ENCODE results near the gene SPACA9. TPM values are rescaled to one million over a fixed set of nuclear protein-coding genes. Genes with fewer than 3 reads are reported as not detected.

The SPACA9 gene
- total RNA-seq, result 5.4 TPM
- long read RNA-seq, partial matches to known transcripts, result 1 of 4 reads
- long read RNA-seq, other reads (novel, unspliced or antisense), result 3 of 4 reads

DNA sequence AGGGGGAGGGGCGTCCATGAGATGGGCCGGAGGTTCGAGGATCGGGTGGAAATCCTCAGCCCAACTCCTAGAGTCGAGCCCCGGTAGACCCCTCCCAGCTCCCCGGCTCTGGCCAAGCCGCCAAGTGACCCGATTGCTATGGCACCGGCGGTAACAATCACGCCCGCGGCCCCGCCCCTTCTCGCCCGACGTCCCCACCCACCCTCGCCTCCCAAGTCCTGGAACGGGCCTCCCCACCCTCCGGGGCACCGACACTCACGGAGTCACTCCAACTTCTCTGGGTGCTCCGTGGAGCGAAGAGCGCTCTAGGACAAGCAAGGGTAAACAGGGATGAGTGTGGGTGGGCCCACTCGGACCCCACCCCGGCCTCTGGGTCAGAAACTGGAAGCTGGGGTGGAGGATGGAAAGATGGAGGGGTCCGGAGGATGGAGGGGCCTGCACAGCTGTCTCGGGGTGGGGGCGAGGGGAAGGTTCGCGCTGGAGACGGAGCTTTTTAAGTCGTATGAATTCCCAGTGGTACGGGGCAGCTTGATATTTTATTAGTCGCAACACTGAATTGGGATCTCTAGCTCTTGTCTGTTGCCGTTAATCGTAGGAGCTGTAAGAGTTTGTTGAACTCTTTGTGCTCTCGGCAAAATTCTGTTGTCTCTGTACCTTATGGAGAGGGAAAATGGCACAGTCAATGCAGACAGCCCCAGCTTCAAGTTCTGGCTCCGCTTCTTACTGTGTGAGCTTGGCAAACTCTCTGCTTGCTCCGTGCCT, at the start of gene SPACA9:
SPACA9 (plus strand) TSS at position 204 of the 762 bp plus-strand sequence. CDS start 5,050 bp downstream, outside the sequence.
- DNase-seq (ENCODE audit: low spot score), result no peak
- intact Hi-C loops (cut with DNase I), result loop anchor here (5.0 kb wide), 1 partner anchor 207 kb away; the partner anchor contains the start of gene GTF3C4

- intact Hi-C loops (cut with DNase I), result no loop called here
- peak; percentile 31 for DNase-seq (ENCODE audit: low spot score)
Observed at GRCh38 chr9:132832171-132832881, 46.4 kb upstream of the SPACA9 start.

- peak; percentile 57 for DNase-seq (ENCODE audit: low spot score)
- intact Hi-C loops (cut with DNase I), result no loop called here
Observed at GRCh38 chr9:132833550-132834121, 45.1 kb upstream of the SPACA9 start.

DNA sequence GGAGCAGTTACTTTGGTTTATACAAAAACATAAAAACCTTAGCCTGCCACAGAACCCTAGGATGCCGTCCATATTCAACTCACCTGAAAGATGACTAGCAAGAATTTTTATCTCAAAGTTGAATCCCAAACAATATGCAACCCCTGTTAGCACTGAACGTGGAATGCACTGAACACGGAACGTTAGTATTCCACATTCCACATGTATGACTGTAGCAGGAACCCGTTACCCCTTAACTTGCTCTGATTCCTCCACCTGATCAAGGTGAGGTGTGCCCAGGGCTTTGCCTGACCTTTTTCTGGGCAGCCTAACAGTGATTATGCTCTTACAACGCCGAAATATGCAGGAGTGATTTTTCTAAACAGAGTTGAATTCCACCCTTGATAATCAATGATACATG, 44.4 kb upstream of the SPACA9 start:
- DNase-seq (ENCODE audit: low spot score), result no peak
- intact Hi-C loops (cut with DNase I), result no loop called here

GRCh38 chr9:132837501-132838286, 41.0 kb upstream of the SPACA9 start:
- intact Hi-C loops (cut with DNase I), result no loop called here
- DNase-seq (ENCODE audit: low spot score), result peak; percentile 27

- intact Hi-C loops (cut with DNase I), result no loop called here
- peak; percentile 27 for DNase-seq (ENCODE audit: low spot score)
Observed at GRCh38 chr9:132838291-132838690, 40.4 kb upstream of the SPACA9 start.

DNA sequence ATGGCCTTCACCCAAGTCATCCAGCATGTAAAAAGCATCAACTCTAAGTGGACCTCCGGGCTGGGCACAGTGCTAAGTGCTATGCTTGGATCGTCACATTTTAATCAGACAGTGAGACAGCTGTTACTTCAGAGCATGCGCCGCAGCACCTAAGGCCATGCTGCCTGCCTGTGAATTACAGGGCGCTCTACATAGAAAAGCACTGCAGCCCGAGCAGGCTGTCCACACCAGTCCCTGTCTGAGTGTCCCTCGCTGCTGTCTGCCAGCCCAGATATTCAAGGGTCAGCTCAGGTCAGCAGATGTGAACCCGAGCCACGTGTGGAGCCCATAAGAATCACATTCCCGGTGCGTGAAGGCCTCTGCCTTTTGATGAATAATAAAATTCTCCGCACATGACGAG, 37.7 kb upstream of the SPACA9 start:
- intact Hi-C loops (cut with DNase I), result no loop called here
- no peak for DNase-seq (ENCODE audit: low spot score)

GRCh38 chr9:132842124-132843044, 36.3 kb upstream of the SPACA9 start:
- DNase-seq (ENCODE audit: low spot score), result no peak
- intact Hi-C loops (cut with DNase I), result no loop called here

- intact Hi-C loops (cut with DNase I), result no loop called here
- no peak for DNase-seq (ENCODE audit: low spot score)
Observed at GRCh38 chr9:132846109-132846917, 32.4 kb upstream of the SPACA9 start.

DNA sequence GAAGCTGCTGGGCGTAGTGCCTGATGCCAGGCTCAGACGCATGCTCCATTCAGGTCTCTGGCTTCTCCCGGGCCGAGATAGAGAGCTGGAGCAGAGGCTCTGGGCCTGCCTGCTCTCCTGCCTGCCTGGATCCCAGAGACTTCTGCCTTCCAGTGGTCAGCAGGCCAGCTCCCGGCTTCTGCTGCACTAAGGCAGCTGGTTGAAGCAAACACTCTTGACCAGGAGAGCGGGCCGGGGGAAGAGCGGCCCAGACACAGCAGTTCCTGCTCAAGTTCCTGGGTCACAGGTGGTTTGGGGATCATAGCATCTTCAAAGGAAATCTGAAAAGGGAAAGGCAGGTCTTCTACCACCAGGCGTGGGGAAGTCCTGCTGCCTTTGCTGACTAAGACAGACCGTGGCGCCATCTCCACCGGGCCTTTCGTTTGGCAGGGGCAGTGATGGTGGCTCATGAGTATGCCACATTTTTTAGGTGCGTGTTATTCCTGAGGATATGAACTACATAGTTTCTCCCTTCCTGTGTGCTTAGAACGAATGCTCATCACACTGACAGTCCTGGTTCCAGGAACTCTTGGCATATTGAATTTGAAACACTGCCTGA, 31.7 kb upstream of the SPACA9 start:
- intact Hi-C loops (cut with DNase I), result no loop called here
- DNase-seq (ENCODE audit: low spot score), result no peak

DNA sequence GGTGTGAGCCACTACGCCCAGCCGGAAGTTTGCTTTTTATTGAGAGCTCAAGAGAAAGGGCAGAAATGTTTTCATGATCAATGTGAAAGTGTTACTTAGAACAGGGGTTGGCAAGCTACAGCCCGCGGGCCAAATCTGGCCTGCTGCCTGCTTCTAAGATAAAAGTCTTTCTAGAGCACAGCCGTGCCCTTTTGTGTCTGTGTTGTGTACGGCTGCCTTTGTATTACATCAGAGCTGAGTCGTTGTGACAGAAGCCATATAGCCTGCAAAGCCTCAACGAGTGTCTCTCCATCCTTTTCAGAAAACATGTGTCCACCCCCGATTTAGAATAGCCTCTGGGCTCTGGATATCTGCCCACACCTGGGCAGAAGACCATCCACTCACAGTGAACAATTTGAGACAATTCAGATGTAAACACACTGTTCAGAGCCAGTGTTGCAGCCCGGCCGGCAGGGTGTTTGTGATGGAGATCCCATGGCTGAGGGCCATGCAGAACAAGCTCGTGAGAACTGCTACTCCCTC, 29.5 kb upstream of the SPACA9 start:
- intact Hi-C loops (cut with DNase I), result no loop called here
- DNase-seq (ENCODE audit: low spot score), result no peak

DNA sequence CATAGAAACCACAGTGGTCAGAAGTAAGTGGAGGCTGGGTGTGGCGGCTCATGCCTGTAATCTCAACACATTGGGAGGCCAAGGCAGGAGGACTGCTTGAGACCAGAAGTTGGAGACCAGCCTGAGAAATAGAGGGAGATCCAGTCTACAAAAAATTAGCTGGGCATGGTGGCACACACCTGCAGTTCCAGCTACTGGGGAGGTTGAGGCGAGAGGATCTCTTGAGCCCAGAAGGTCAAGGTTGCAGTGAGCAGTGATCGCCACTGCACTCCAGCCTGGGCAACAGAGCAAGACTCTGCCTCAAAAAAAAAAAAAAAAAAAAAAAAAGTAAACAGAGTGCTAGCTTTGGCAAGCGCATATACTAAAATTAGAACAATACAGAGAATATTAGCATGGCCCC, 25.2 kb upstream of the SPACA9 start:
- intact Hi-C loops (cut with DNase I), result no loop called here
- DNase-seq (ENCODE audit: low spot score), result no peak

GRCh38 chr9:132854832-132855231, 23.9 kb upstream of the SPACA9 start:
- intact Hi-C loops (cut with DNase I), result no loop called here
- no peak for DNase-seq (ENCODE audit: low spot score)

- intact Hi-C loops (cut with DNase I), result no loop called here
- DNase-seq (ENCODE audit: low spot score), result no peak
Observed at GRCh38 chr9:132855904-132856303, 22.8 kb upstream of the SPACA9 start.

- DNase-seq (ENCODE audit: low spot score), result no peak
- intact Hi-C loops (cut with DNase I), result no loop called here
Observed at GRCh38 chr9:132857031-132857430, 21.7 kb upstream of the SPACA9 start.

DNA sequence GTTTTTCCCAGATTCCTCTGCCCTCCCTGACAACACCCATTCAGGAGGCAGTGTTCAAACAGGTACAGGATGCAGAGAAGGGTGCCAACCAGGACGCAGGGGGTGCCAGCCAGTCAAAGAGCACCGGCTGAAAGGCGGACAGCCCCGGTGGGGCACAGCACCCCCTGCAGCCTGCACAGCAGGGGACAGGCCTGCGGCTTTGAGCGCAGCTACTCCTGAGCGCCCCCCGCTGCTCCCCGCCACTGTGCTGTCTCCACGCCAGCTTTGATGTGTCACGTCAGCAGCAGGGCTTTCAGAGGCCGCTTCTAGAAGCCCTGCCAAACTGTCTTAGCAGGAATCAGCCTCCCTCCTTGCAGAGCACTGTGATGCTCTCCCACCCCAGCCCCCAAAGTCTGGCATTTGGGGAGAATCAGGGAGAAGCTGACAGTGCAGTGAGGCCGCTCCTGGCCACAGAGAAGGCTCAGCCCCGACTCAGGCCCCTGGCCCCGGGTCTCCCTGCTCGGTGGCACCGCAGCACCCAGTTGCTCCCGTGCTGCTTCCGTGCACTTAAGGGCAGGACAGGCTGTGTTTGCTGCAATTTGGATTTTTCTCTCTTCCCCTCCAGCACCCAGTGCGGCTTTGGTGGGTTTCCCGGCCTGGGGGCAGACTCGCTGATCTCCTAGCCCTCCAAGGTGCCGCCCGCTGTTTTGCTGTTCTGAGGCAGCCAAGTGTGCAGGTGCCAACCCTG, 20.9 kb upstream of the SPACA9 start:
- no peak for DNase-seq (ENCODE audit: low spot score)
- intact Hi-C loops (cut with DNase I), result no loop called here

GRCh38 chr9:132858751-132859150, 19.9 kb upstream of the SPACA9 start:
- intact Hi-C loops (cut with DNase I), result no loop called here
- no peak for DNase-seq (ENCODE audit: low spot score)
